NCI-H748 (cell line): ENCODE results near the gene RAB3IL1.

ENCODE experiments used
- DNase-seq: peaks from one replicate; lab custom pipeline; 2025; ENCODE audit not compliant: unreplicated experiment; lab: John Stamatoyannopoulos, UW

The RAB3IL1 gene

GRCh38 chr11:61869429-61869707 is 48.0 kb downstream of the RAB3IL1 start:
- no peak for DNase-seq

GRCh38 chr11:61868571-61869428 is 48.6 kb downstream of the RAB3IL1 start:
- no peak for DNase-seq

- DNase-seq: no peak
These were observed 50.4 kb downstream of the RAB3IL1 start for GRCh38 chr11:61866958-61867343.

GRCh38 chr11:61866231-61866957 is 51.0 kb downstream of the RAB3IL1 start:
- no peak for DNase-seq

GRCh38 chr11:61864814-61865775 is 52.3 kb downstream of the RAB3IL1 start:
- no peak for DNase-seq

- DNase-seq: no peak
These were observed 53.8 kb downstream of the RAB3IL1 start for GRCh38 chr11:61863548-61864081.

- no peak for DNase-seq
These were observed 54.4 kb downstream of the RAB3IL1 start for GRCh38 chr11:61862714-61863547.

- no peak for DNase-seq
These were observed 55.7 kb downstream of the RAB3IL1 start for GRCh38 chr11:61861634-61862033.

- DNase-seq: no peak
These were observed 57.1 kb downstream of the RAB3IL1 start for GRCh38 chr11:61860054-61860903.

- DNase-seq: no peak
These were observed 61.3 kb downstream of the RAB3IL1 start for GRCh38 chr11:61855939-61856680.

- no peak for DNase-seq
These were observed 62.2 kb downstream of the RAB3IL1 start for GRCh38 chr11:61854966-61855714.

- DNase-seq: no peak
These were observed 63.0 kb downstream of the RAB3IL1 start for GRCh38 chr11:61854206-61854895.

- no peak for DNase-seq
These were observed 63.6 kb downstream of the RAB3IL1 start for GRCh38 chr11:61853698-61854169.

GRCh38 chr11:61851900-61852295 is 65.5 kb downstream of the RAB3IL1 start:
- no peak for DNase-seq

GRCh38 chr11:61851113-61851899 is 66.1 kb downstream of the RAB3IL1 start:
- DNase-seq: no peak

- DNase-seq: no peak
These were observed 66.7 kb downstream of the RAB3IL1 start for GRCh38 chr11:61850687-61851086.
